GM23338 (cell line): ENCODE data around the gene TMEM44.

ENCODE experiments used
- EZH2 ChIP-seq: fragments of 200-600 bp; sonication (generic); IDR thresholded peaks from one replicate; pipeline ENCODE4 v1.8.0; 2017; ENCODE audit warnings: antibody characterized with exemption, mild to moderate bottlenecking, low read depth; ENCODE audit not compliant: unreplicated experiment
- EZH2phosphoT487 ChIP-seq: fragments of 200-600 bp; sonication (generic); IDR thresholded peaks from one replicate; pipeline ENCODE4 v1.8.1; 2018; ENCODE audit warnings: antibody characterized with exemption; ENCODE audit not compliant: unreplicated experiment
- JUNB ChIP-seq: IDR thresholded peaks from one replicate; pipeline ENCODE4 v1.6.1; 2016; ENCODE audit warnings: antibody characterized with exemption; ENCODE audit not compliant: unreplicated experiment
- NANOG ChIP-seq: IDR thresholded peaks from 2 replicates; pipeline ENCODE4 v1.6.1; 2016; ENCODE audit warnings: antibody characterized with exemption, borderline replicate concordance
- POLR2AphosphoS5 ChIP-seq: IDR thresholded peaks from 2 replicates; pipeline ENCODE4 v1.6.1; 2016; ENCODE audit warnings: antibody characterized with exemption, low read depth
- ZNF331 ChIP-seq: fragments of 250-450 bp; sonication (Bioruptor Pico); IDR thresholded peaks from 2 replicates; pipeline ENCODE4 v1.5.0; 2020; ENCODE audit warnings: low read depth, mild to moderate bottlenecking, moderate library complexity
- TF ChIP-seq, protein P1 (sequence below), 2 experiments: fragments of 200-600 bp in 1 of 2; sonication (generic) in 1 of 2; conservative IDR thresholded peaks; 2 replicates each; pipeline versions ENCODE4 v1.5.1 to v1.6.1; 2016 to 2017; ENCODE audit warnings: antibody characterized with exemption in 2 of 2, low read depth in 2 of 2, mild to moderate bottlenecking in 2 of 2, moderate library complexity in 1 of 2
- TF ChIP-seq, protein P2 (sequence below): IDR thresholded peaks from one replicate; pipeline ENCODE4 v1.6.1; 2018; ENCODE audit warnings: antibody characterized with exemption; ENCODE audit not compliant: unreplicated experiment
- TF ChIP-seq, protein P3 (sequence below): IDR thresholded peaks from 2 replicates; pipeline ENCODE4 v1.6.1; 2016; ENCODE audit warnings: antibody characterized with exemption

DNA sequence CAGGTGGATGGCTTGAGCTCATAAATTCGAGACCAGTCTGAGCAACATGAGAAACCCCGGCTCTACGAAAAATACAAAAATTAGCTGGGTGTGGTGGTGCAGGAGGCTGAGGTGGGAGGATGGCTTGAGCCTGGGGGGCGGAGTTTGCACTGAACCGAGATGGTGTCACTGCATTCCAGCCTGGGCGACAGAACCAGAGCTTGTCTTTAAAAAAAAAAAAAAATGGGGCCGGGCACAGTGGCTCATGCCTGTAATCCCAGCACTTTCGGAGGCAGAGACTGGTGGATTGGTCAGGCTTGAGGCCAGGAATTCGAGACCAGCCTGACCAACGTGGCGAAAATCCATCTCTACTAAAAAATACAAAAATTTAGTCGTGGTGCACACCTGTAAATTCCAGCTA lies 64.0 kb downstream of the TMEM44 start:
- TF ChIP-seq, protein P1, sequence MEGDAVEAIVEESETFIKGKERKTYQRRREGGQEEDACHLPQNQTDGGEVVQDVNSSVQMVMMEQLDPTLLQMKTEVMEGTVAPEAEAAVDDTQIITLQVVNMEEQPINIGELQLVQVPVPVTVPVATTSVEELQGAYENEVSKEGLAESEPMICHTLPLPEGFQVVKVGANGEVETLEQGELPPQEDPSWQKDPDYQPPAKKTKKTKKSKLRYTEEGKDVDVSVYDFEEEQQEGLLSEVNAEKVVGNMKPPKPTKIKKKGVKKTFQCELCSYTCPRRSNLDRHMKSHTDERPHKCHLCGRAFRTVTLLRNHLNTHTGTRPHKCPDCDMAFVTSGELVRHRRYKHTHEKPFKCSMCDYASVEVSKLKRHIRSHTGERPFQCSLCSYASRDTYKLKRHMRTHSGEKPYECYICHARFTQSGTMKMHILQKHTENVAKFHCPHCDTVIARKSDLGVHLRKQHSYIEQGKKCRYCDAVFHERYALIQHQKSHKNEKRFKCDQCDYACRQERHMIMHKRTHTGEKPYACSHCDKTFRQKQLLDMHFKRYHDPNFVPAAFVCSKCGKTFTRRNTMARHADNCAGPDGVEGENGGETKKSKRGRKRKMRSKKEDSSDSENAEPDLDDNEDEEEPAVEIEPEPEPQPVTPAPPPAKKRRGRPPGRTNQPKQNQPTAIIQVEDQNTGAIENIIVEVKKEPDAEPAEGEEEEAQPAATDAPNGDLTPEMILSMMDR (conservative IDR thresholded peaks at IDR 0.05; ENCODE audit: low read depth in 2 of 2), result no peak
- TF ChIP-seq EZH2 (no peak), POLR2AphosphoS5 (no peak), NANOG (no peak), EZH2phosphoT487 (no peak), ZNF331 (no peak), JUNB (no peak)
- TF ChIP-seq, protein P2, sequence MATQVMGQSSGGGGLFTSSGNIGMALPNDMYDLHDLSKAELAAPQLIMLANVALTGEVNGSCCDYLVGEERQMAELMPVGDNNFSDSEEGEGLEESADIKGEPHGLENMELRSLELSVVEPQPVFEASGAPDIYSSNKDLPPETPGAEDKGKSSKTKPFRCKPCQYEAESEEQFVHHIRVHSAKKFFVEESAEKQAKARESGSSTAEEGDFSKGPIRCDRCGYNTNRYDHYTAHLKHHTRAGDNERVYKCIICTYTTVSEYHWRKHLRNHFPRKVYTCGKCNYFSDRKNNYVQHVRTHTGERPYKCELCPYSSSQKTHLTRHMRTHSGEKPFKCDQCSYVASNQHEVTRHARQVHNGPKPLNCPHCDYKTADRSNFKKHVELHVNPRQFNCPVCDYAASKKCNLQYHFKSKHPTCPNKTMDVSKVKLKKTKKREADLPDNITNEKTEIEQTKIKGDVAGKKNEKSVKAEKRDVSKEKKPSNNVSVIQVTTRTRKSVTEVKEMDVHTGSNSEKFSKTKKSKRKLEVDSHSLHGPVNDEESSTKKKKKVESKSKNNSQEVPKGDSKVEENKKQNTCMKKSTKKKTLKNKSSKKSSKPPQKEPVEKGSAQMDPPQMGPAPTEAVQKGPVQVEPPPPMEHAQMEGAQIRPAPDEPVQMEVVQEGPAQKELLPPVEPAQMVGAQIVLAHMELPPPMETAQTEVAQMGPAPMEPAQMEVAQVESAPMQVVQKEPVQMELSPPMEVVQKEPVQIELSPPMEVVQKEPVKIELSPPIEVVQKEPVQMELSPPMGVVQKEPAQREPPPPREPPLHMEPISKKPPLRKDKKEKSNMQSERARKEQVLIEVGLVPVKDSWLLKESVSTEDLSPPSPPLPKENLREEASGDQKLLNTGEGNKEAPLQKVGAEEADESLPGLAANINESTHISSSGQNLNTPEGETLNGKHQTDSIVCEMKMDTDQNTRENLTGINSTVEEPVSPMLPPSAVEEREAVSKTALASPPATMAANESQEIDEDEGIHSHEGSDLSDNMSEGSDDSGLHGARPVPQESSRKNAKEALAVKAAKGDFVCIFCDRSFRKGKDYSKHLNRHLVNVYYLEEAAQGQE, result no peak
- TF ChIP-seq, protein P3, sequence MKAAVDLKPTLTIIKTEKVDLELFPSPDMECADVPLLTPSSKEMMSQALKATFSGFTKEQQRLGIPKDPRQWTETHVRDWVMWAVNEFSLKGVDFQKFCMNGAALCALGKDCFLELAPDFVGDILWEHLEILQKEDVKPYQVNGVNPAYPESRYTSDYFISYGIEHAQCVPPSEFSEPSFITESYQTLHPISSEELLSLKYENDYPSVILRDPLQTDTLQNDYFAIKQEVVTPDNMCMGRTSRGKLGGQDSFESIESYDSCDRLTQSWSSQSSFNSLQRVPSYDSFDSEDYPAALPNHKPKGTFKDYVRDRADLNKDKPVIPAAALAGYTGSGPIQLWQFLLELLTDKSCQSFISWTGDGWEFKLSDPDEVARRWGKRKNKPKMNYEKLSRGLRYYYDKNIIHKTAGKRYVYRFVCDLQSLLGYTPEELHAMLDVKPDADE, result no peak
